GM18526 (cell line): ENCODE data around the gene NDUFAF2.

Experiments
- POLR2A ChIP-seq: IDR thresholded peaks from 3 replicates; pipeline ENCODE4 v1.6.1; 2011; ENCODE audit not compliant: insufficient read length; ENCODE audit errors: extremely low read depth

Gene NDUFAF2

GRCh38 chr5:60944904-60945812 is at the start of gene NDUFAF2, which contains the start of gene ERCC8:
TSS of gene NDUFAF2 (plus strand) at chr5:60945205. CDS start at chr5:60945256, 51 bp downstream.
TSS of gene ERCC8 (minus strand) at chr5:60945070. CDS start at chr5:60945008, 62 bp downstream.
- TF ChIP-seq POLR2A = peak; percentile 65

- no peak for TF ChIP-seq POLR2A
Measured at GRCh38 chr5:60896991-60897390, 48.0 kb upstream of the NDUFAF2 start.

- no peak for TF ChIP-seq POLR2A
Measured at GRCh38 chr5:60903356-60903755, 41.6 kb upstream of the NDUFAF2 start.

GRCh38 chr5:60916646-60917045 is 28.4 kb upstream of the NDUFAF2 start:
- no peak for TF ChIP-seq POLR2A

- no peak for TF ChIP-seq POLR2A
Measured at GRCh38 chr5:60918466-60918865, 26.5 kb upstream of the NDUFAF2 start.

GRCh38 chr5:60927450-60927849 is 17.6 kb upstream of the NDUFAF2 start:
- no peak for TF ChIP-seq POLR2A

GRCh38 chr5:60929024-60929423 is 16.0 kb upstream of the NDUFAF2 start:
- no peak for TF ChIP-seq POLR2A

- TF ChIP-seq POLR2A = no peak
Measured at GRCh38 chr5:60943624-60944023, 1.4 kb upstream of the NDUFAF2 start.

- no peak for TF ChIP-seq POLR2A
Measured at GRCh38 chr5:60945813-60946187, 795 bp downstream of the NDUFAF2 start.

GRCh38 chr5:60948738-60949137 is 3.7 kb downstream of the NDUFAF2 start:
- TF ChIP-seq POLR2A = no peak

GRCh38 chr5:60955239-60955638 is 10.2 kb downstream of the NDUFAF2 start:
- TF ChIP-seq POLR2A = no peak

GRCh38 chr5:60958088-60958487 is 13.1 kb downstream of the NDUFAF2 start:
- TF ChIP-seq POLR2A = no peak

GRCh38 chr5:60958712-60959111 is 13.7 kb downstream of the NDUFAF2 start:
- TF ChIP-seq POLR2A = no peak

- no peak for TF ChIP-seq POLR2A
Measured at GRCh38 chr5:60959156-60959555, 14.2 kb downstream of the NDUFAF2 start.

GRCh38 chr5:60960591-60960990 is 15.6 kb downstream of the NDUFAF2 start:
- no peak for TF ChIP-seq POLR2A

- no peak for TF ChIP-seq POLR2A
Measured at GRCh38 chr5:60961685-60962084, 16.7 kb downstream of the NDUFAF2 start.

GRCh38 chr5:60972231-60972630 is 27.2 kb downstream of the NDUFAF2 start:
- no peak for TF ChIP-seq POLR2A
